CD8-positive, alpha-beta memory T cell (primary cell): ENCODE data around the gene OR2W1. TPM values are rescaled to one million over a fixed set of nuclear protein-coding genes. Genes with fewer than 3 reads are reported as not detected.
A peak's percentile ranks its signal among the peaks of the same experiment; 100 is the strongest.

Experiments used
- CTCF ChIA-PET: fragments of 350-600 bp; sonication (Branson Sonifier 250); formaldehyde crosslinking; loops from one replicate; lab custom pipeline; 2021; ENCODE audit warnings: antibody characterized with exemption; lab: Charles Lee
- POLR2A ChIA-PET: fragments of 350-600 bp; sonication (Branson Sonifier 250); formaldehyde crosslinking; loops from one replicate; lab custom pipeline; 2021; ENCODE audit warnings: antibody characterized with exemption; lab: Charles Lee
- DNase-seq, 5 donors: peaks; one replicate each; pipeline versions ENCODE4 v3.0.0 to v3.0.0-alpha.2; 2020 to 2022; ENCODE audit warnings: mixed read lengths in 1 of 5
- H3K27ac ChIP-seq: one replicate; pipeline ENCODE4 v1.7.0; 2013; ENCODE audit warnings: low read depth, mild to moderate bottlenecking, low read length, moderate library complexity
- H3K27me3 ChIP-seq: 2 replicates; pipeline ENCODE4 v1.7.0; 2013; ENCODE audit warnings: low read length, mild to moderate bottlenecking; ENCODE audit not compliant: insufficient read depth, poor library complexity, severe bottlenecking
- H3K36me3 ChIP-seq: 2 replicates; pipeline ENCODE4 v1.7.0; 2013; ENCODE audit warnings: mild to moderate bottlenecking, low read length, moderate library complexity; ENCODE audit not compliant: insufficient read depth
- H3K4me1 ChIP-seq: 2 replicates; pipeline ENCODE4 v1.7.0; 2013; ENCODE audit warnings: mild to moderate bottlenecking, low read length, moderate library complexity; ENCODE audit not compliant: insufficient read depth
- H3K4me3 ChIP-seq: 2 replicates; pipeline ENCODE4 v1.7.0; 2013; ENCODE audit warnings: mild to moderate bottlenecking, low read length
- H3K9me3 ChIP-seq: 2 replicates; pipeline ENCODE4 v1.7.0; 2013; ENCODE audit warnings: mild to moderate bottlenecking, low read length
- H3K27ac Mint-ChIP-seq, 8 donors: one replicate each; pipeline ENCODE4 v1.8.0; 2020 to 2021; ENCODE audit warnings: mixed read lengths in 8 of 8, mild to moderate bottlenecking in 6 of 8, inconsistent platforms in 3 of 8, moderate library complexity in 3 of 8
- H3K27me3 Mint-ChIP-seq, 2 donors: one replicate each; pipeline ENCODE4 v1.8.0; 2020 to 2021; ENCODE audit warnings: mixed read lengths in 2 of 2, mild to moderate bottlenecking in 1 of 2, moderate library complexity in 1 of 2
- H3K36me3 Mint-ChIP-seq, 3 donors: one replicate each; pipeline ENCODE4 v1.8.0; 2020 to 2021; ENCODE audit warnings: mixed read lengths in 3 of 3, inconsistent platforms in 1 of 3, mild to moderate bottlenecking in 1 of 3
- H3K4me1 Mint-ChIP-seq, 3 donors: one replicate each; pipeline ENCODE4 v1.8.0; 2020 to 2021; ENCODE audit warnings: mixed read lengths in 3 of 3, inconsistent platforms in 1 of 3, mild to moderate bottlenecking in 1 of 3
- H3K4me3 Mint-ChIP-seq, 7 donors: one replicate each; pipeline ENCODE4 v1.8.0; 2020 to 2021; ENCODE audit warnings: mixed read lengths in 7 of 7, mild to moderate bottlenecking in 6 of 7, moderate library complexity in 4 of 7, inconsistent platforms in 2 of 7
- H3K9me3 Mint-ChIP-seq, 5 donors: one replicate each; pipeline ENCODE4 v1.8.0; 2020 to 2022; ENCODE audit warnings: mixed read lengths in 5 of 5, mild to moderate bottlenecking in 3 of 5, moderate library complexity in 2 of 5, inconsistent platforms in 1 of 5
- polyA plus RNA-seq: library from polyadenylated mRNA; unstranded; fragments of 300-500 nt; fragmentation: Illumina TruSeq; gene quantifications from one replicate; pipeline ENCODE4 v1.2.3, GENCODE V29; 2021
- total RNA-seq, 2 experiments: library from RNA; stranded (reverse); gene quantifications; one replicate each; pipeline ENCODE4 v1.2.3, GENCODE V29; 2021

The OR2W1 gene
- total and polyA plus RNA-seq, 3 experiments from 2014 or later = not detected

GRCh38 chr6:29035951-29036350, 9.0 kb downstream of the OR2W1 start:
- CTCF ChIA-PET = no interaction called here
- no peaks in the 10 kb centered on the region for H3K36me3 Mint-ChIP-seq
- no peaks in the 10 kb centered on the region for H3K4me1 Mint-ChIP-seq
- Histone ChIP-seq H3K27me3 (peaks cover 3% of the 10 kb centered on the region), H3K27ac (no peak overlapping the region), H3K36me3 (no peaks in the 10 kb centered on the region), H3K4me1 (no peaks in the 10 kb centered on the region), H3K9me3 (no peaks in the 10 kb centered on the region), H3K4me3 (no peak overlapping the region)
- POLR2A ChIA-PET = no interaction called here
- no peak overlapping the region for H3K27ac Mint-ChIP-seq
- H3K4me3 Mint-ChIP-seq = no peak overlapping the region
- H3K9me3 Mint-ChIP-seq = no peaks in the 10 kb centered on the region
- DNase-seq = no peak
- peaks cover 28 to 66% of the 10 kb centered on the region in 2 donors for H3K27me3 Mint-ChIP-seq

- Mint-ChIP-seq H3K4me1 (no peaks in the 10 kb centered on the region), H3K9me3 (no peaks in the 10 kb centered on the region), H3K27ac (no peak overlapping the region), H3K27me3 (peaks cover 30 to 73% of the 10 kb centered on the region in 2 donors), H3K36me3 (no peaks in the 10 kb centered on the region), H3K4me3 (no peak overlapping the region)
- CTCF ChIA-PET = no interaction called here
- Histone ChIP-seq H3K4me3 (no peak overlapping the region), H3K4me1 (no peaks in the 10 kb centered on the region), H3K27me3 (peaks cover 13% of the 10 kb centered on the region), H3K36me3 (no peaks in the 10 kb centered on the region), H3K9me3 (no peaks in the 10 kb centered on the region), H3K27ac (no peak overlapping the region)
- no peak for DNase-seq
- POLR2A ChIA-PET = no interaction called here
Measured at GRCh38 chr6:29028821-29029220, 16.2 kb downstream of the OR2W1 start.

GRCh38 chr6:29025927-29026585, 18.9 kb downstream of the OR2W1 start:
- no peaks in the 10 kb centered on the region for H3K36me3 Mint-ChIP-seq
- H3K4me1 ChIP-seq = no peaks in the 10 kb centered on the region
- no peak overlapping the region for H3K4me3 ChIP-seq
- CTCF ChIA-PET = no interaction called here
- H3K27ac ChIP-seq = no peak overlapping the region
- no peaks in the 10 kb centered on the region for H3K4me1 Mint-ChIP-seq
- no peaks in the 10 kb centered on the region for H3K36me3 ChIP-seq
- peaks cover 43 to 78% of the 10 kb centered on the region in 2 donors for H3K27me3 Mint-ChIP-seq
- no peaks in the 10 kb centered on the region for H3K9me3 Mint-ChIP-seq
- H3K9me3 ChIP-seq = no peaks in the 10 kb centered on the region
- H3K4me3 Mint-ChIP-seq = no peak overlapping the region
- H3K27ac Mint-ChIP-seq = no peak overlapping the region
- H3K27me3 ChIP-seq = peaks cover 10% of the 10 kb centered on the region
- POLR2A ChIA-PET = no interaction called here
- no peak for DNase-seq

GRCh38 chr6:29021434-29021833, 23.5 kb downstream of the OR2W1 start:
- peaks cover 4 to 9% (median 9%) of the 10 kb centered on the region in 3 donors for H3K4me1 Mint-ChIP-seq
- ChIA-PET CTCF (no interaction called here), POLR2A (no interaction called here)
- no peaks in the 10 kb centered on the region for H3K9me3 ChIP-seq
- H3K36me3 ChIP-seq = no peaks in the 10 kb centered on the region
- H3K4me1 ChIP-seq = peaks cover under 1% of the 10 kb centered on the region
- no peak overlapping the region for H3K27ac ChIP-seq
- no peak overlapping the region for H3K27ac Mint-ChIP-seq
- peaks cover 0 to 3% (median 0%) of the 10 kb centered on the region in 3 donors for H3K36me3 Mint-ChIP-seq
- no peak for DNase-seq
- peaks cover 4% of the 10 kb centered on the region for H3K27me3 ChIP-seq
- H3K27me3 Mint-ChIP-seq = peaks cover 31 to 55% of the 10 kb centered on the region in 2 donors
- H3K4me3 ChIP-seq = no peak overlapping the region
- H3K4me3 Mint-ChIP-seq = no peak overlapping the region
- H3K9me3 Mint-ChIP-seq = no peaks in the 10 kb centered on the region

DNA sequence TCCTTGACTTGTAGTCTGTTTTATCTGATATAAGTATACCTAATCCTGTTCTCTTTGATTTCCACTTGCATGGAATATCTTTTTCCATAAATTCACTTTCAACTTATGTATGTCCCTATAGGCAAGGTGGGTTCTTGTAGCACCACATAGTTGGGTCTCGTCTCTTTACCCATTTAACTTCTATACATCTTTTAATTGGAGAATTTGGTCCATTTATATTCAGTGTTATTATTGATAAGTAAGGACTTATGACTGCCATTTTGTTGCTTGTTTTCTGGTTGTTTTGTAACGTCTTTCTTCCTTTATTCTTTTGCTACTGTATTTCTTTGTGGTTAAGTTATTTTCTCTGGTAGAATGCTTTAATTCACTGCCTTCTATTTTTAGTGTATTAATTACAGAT, 25.3 kb downstream of the OR2W1 start:
- no peaks in the 10 kb centered on the region for H3K36me3 ChIP-seq
- H3K4me1 ChIP-seq = peaks cover 7% of the 10 kb centered on the region
- Mint-ChIP-seq H3K27ac (no peak overlapping the region), H3K27me3 (peaks cover 27 to 48% of the 10 kb centered on the region in 2 donors), H3K9me3 (no peaks in the 10 kb centered on the region), H3K4me3 (no peak overlapping the region), H3K36me3 (peaks cover 0 to 5% (median 0%) of the 10 kb centered on the region in 3 donors), H3K4me1 (peaks cover 12 to 17% (median 17%) of the 10 kb centered on the region in 3 donors)
- POLR2A ChIA-PET = no interaction called here
- H3K27ac ChIP-seq = no peak overlapping the region
- DNase-seq = no peak
- H3K4me3 ChIP-seq = no peak overlapping the region
- CTCF ChIA-PET = interaction anchor here (0.7 to 3.7 kb wide), 3 partner anchors 109 to 181 kb away, joined by 3 to 18 read pairs (median 3); no protein-coding TSS in a partner anchor
- no peaks in the 10 kb centered on the region for H3K9me3 ChIP-seq
- H3K27me3 ChIP-seq = peaks cover 4% of the 10 kb centered on the region

DNA sequence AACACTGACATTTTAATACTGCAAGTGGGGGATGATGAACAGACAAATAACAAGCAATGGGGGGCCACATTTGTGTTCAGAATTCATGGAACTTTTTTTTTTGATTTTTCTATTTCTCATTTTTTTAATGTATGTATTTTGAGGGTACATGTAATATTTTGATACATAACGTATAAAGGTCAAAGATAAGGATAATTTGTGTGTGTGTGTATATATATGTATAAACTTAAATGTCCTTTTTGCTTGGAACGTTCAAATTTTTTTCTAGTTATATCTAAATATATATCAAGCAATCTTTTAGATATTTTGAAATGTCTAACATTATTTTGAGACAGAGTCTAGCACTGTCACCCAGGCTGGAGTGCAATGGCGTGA, 27.6 kb downstream of the OR2W1 start:
- no peak for DNase-seq
- H3K9me3 Mint-ChIP-seq = no peaks in the 10 kb centered on the region
- CTCF ChIA-PET = interaction anchor here (3.7 kb wide), 1 partner anchor 179 kb away, joined by 18 read pairs; no protein-coding TSS in a partner anchor
- no peaks in the 10 kb centered on the region for H3K36me3 ChIP-seq
- peaks cover 27 to 50% of the 10 kb centered on the region in 2 donors for H3K27me3 Mint-ChIP-seq
- no peaks in the 10 kb centered on the region for H3K9me3 ChIP-seq
- peak overlapping the region in 2 of 8 donors; percentile 35 to 57 for H3K27ac Mint-ChIP-seq
- no peaks in the 10 kb centered on the region for H3K27me3 ChIP-seq
- no peak overlapping the region for H3K4me3 ChIP-seq
- POLR2A ChIA-PET = interaction anchor here (3.2 kb wide), 1 partner anchor 179 kb away, joined by 13 read pairs; no protein-coding TSS in a partner anchor
- peaks cover 7% of the 10 kb centered on the region for H3K4me1 ChIP-seq
- H3K4me1 Mint-ChIP-seq = peaks cover 12 to 17% (median 17%) of the 10 kb centered on the region in 3 donors
- H3K27ac ChIP-seq = no peak overlapping the region
- H3K4me3 Mint-ChIP-seq = peak overlapping the region in 4 of 7 donors; percentile 84 to 88 (median 86)
- peaks cover 0 to 5% (median 0%) of the 10 kb centered on the region in 3 donors for H3K36me3 Mint-ChIP-seq

- no peaks in the 10 kb centered on the region for H3K9me3 Mint-ChIP-seq
- Histone ChIP-seq H3K27ac (peak overlapping the region; percentile 28), H3K36me3 (no peaks in the 10 kb centered on the region), H3K9me3 (no peaks in the 10 kb centered on the region), H3K27me3 (no peaks in the 10 kb centered on the region), H3K4me1 (peaks cover 12% of the 10 kb centered on the region), H3K4me3 (peak overlapping the region; percentile 84)
- H3K4me3 Mint-ChIP-seq = peak overlapping the region; percentile 80 to 91 (median 86)
- ChIA-PET POLR2A (interaction anchor here (1.0 to 3.2 kb wide), 2 partner anchors 121 to 179 kb away, joined by 3 to 13 read pairs; no protein-coding TSS in a partner anchor), CTCF (interaction anchor here (0.6 to 5.3 kb wide), 32 partner anchors 10 to 637 kb away, joined by 3 to 153 read pairs (median 4); partner anchors contain the start of gene TRIM27)
- DNase-seq = peak; percentile 70 to 87 (median 77)
- H3K27ac Mint-ChIP-seq = peak overlapping the region; percentile 24 to 84 (median 73)
- peaks cover 21 to 49% of the 10 kb centered on the region in 2 donors for H3K27me3 Mint-ChIP-seq
- peaks cover 0 to 5% (median 0%) of the 10 kb centered on the region in 3 donors for H3K36me3 Mint-ChIP-seq
- H3K4me1 Mint-ChIP-seq = peaks cover 12 to 21% (median 19%) of the 10 kb centered on the region in 3 donors
Measured at GRCh38 chr6:29016559-29017427, 28.2 kb downstream of the OR2W1 start.
